ENCODE measurements around the gene ALDH3A2. TPM values are rescaled to one million over a fixed set of nuclear protein-coding genes. Genes with fewer than 3 reads are reported as not detected.

ALDH3A2 gene
- total RNA-seq, 2 experiments from 2014 or later, result 20.8 to 26.7 TPM

DNA sequence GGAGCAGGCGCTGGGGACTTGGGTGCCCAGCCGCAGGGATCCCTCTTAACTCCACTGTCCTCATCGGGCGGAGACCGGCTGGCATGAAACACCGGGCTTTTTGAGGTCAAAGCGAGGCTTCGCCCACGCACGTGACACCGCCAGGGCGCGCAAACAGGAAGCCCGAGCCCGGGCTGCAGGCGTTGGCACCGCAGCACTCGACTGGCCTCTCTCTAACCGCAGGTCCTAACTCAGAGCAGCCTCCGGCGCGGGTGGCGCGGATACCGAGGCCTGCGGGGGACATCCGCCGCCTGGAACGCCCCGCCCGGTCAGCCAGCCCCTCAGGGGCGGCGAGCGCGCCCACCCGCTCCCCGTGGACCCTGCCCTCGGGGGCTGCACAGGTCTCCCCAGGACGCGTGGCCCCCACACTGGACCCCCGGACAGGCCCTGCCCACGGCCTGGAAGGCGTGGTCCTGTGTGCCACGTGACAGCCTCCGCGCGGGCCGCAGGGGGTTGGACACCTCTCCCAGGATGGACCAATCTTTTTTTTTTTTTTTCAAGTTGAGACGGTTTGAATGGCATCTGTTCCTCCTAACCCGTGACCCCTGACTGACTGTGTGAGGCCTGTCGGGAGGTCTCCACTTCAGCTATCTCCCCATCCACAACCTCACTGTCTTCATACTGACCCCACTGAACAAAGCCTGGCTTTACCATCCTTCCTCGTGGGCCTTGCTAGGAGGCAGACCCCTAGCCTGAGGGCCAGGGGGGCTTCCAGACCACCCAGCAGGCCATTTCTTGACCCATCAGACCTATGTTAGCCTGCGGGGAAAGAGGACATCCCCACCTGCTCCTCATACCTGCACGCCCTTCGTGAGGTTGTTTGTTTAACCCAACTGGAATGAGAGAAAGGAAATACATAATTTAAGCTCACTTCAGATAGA is 76.2 kb downstream of the ALDH3A2 start:
- ChIA-PET POLR2A (no interaction called here), CTCF (interaction anchor here (0.6 to 0.7 kb wide), 2 partner anchors 38 to 195 kb away, joined by 3 read pairs; no protein-coding TSS in a partner anchor)

GRCh38 chr17:19725486-19725885 is 76.9 kb downstream of the ALDH3A2 start:
- CTCF ChIA-PET, result interaction anchor here (0.6 to 1.2 kb wide), 3 partner anchors 37 to 196 kb away, joined by 3 read pairs; no protein-coding TSS in a partner anchor
- POLR2A ChIA-PET, result no interaction called here

DNA sequence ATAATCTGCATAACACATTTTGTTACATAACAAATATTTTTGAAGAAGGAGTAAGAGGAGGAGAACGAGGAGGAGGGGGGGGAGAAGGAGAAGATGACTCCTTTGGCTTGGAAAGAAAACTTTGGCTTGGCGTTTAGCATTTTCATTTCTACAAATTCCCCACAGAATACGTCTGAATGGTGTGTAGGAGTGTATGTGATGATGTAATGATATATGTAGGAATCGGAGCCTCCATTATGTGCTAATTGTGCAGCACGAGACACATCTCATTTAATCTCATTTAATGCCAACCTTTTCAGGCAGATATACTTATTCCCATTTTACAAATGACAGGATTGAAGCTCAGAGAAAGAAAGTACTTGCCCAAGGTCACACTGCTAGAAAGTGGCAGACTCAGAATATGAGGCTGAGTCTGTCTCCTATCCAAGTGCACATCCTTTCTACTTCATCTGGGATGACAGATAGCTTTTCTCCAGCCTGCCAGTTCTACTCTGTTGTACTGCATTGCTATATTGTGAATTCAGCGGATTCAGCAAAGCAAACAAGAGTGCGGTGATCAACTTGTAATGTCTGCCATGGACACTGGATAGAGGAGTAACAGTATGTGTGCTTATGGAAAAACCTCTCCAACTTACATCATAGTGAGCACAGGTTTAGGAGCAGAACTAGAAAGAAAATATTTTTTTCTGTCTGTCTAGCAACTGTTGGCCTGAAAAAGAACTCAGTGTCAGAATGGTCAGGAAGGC is 78.3 kb downstream of the ALDH3A2 start:
- CTCF ChIA-PET, result interaction anchor here (1.2 kb wide), 1 partner anchor 36 kb away, joined by 3 read pairs; no protein-coding TSS in a partner anchor
- POLR2A ChIA-PET, result no interaction called here

Other genes starting within 250 kb of the ALDH3A2 start
- under 1 TPM; 0.06 to 0.27 TPM for gene RNF112, start 237.5 kb upstream of the ALDH3A2 start, total RNA-seq
- under 1 TPM; 0.27 to 0.30 TPM for gene SLC47A1, start 114.9 kb upstream of the ALDH3A2 start, total RNA-seq
- not detected for gene SLC47A2, start 67.8 kb downstream of the ALDH3A2 start, total RNA-seq
- gene ALDH3A1, start 99.5 kb downstream of the ALDH3A2 start, total RNA-seq, result not detected
- 1 to 10 TPM; 6.3 to 7.4 TPM for gene ULK2, start 219.2 kb downstream of the ALDH3A2 start, total RNA-seq

Data from activated CD8-positive, alpha-beta memory T cell treated with anti-CD3 and anti-CD28 coated beads for 36 hours (primary cell).